GM18909 (cell line): ENCODE measurements around the gene PKHD1.

Experiments used
- ATAC-seq: cut with Tn5 transposase; IDR thresholded peaks from one replicate; pipeline ENCODE4 v1.9.1; 2021; ENCODE audit warnings: mild to moderate bottlenecking; ENCODE audit not compliant: unreplicated experiment, poor library complexity

PKHD1 gene

GRCh38 chr6:52087498-52087999, at the start of gene PKHD1:
TSS of gene PKHD1 (minus strand) at chr6:52087613. CDS start at chr6:52084933, 2,680 bp downstream.
- no peak for ATAC-seq

- no peak for ATAC-seq
Measured at GRCh38 chr6:52136934-52137467, 49.6 kb upstream of the PKHD1 start.

DNA sequence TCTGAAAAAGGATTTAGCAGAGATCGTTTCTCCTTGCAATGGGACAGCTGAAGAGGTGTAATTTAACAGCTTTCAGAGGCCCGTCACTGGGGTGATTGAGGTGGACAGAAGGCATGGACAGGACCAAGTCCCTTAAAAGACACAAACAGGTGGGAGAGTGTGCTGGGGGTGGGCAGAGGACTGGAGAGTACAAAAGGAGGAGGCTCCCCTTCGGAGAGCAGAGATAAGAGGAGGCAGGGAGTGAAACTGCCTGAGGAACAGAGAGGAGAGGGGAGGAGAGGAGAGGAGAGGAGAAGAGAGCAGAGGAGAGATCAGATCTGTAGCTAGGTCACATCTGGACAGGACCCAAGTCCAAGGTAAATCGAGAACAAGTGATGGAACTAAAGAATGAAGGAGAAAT, 48.6 kb upstream of the PKHD1 start:
- ATAC-seq = no peak

DNA sequence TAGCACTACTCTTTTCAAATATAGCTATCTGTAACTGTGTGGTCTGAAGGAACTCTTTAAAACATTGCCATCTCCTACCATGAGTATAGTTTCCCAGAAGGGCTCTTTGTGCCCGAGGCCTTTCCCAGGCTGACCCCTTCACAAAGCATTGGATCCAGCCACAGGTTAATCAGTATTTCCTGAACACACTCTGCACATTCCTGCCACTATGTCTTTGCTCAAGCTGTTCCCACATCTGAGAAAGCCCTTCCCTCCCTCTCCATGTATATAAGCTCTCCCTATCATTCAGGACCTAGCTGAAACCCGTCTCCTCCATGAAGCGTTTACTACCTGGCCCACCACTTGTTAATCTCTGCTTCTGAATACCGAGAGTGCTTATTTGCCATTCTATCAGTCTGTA, 47.8 kb upstream of the PKHD1 start:
- no peak for ATAC-seq

- no peak for ATAC-seq
Measured at GRCh38 chr6:52134011-52134410, 46.6 kb upstream of the PKHD1 start.

GRCh38 chr6:52133324-52133723, 45.9 kb upstream of the PKHD1 start:
- ATAC-seq = no peak

- ATAC-seq = no peak
Measured at GRCh38 chr6:52132292-52132691, 44.9 kb upstream of the PKHD1 start.

DNA sequence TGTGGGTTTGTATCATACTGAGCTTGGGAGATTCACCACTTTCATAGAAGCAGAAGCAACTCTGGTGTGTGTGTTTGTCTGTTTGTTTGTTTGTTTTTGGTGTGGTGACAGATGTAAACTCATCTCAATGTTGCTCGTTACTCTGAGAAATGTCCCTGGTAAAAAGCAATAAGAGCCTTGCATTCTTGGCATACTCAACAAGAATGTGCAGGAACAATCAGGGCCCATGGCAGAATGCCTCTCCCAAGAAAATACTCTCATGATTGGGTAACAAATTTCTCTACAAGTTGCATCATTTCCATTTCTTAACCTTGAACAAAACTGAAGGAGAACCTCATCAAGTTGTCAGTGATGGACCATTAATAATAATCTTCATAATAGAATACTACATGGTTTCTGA, 43.0 kb upstream of the PKHD1 start:
- no peak for ATAC-seq

GRCh38 chr6:52127957-52128356, 40.5 kb upstream of the PKHD1 start:
- no peak for ATAC-seq

- ATAC-seq = no peak
Measured at GRCh38 chr6:52126231-52126630, 38.8 kb upstream of the PKHD1 start.

DNA sequence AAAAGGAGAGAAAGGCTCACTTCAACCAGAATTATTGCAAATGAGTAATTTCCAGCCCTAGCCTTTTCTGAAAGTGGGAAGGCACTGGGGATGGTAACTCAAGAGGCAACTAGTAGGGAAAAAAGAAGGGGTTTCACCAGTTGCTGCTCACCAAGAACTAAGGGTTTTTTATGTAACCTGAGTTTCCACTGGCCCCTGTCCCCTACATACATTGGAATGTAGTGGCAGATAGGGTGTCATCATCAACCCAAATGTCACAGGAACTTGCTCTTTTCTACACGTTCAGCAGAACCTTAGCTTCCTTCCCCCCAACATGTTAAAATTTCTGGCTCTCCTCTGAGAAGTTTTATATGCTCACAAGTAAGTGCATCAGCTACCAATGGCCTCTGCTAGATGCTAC, 38.2 kb upstream of the PKHD1 start:
- no peak for ATAC-seq

GRCh38 chr6:52125139-52125538, 37.7 kb upstream of the PKHD1 start:
- no peak for ATAC-seq

GRCh38 chr6:52124126-52125121, 37.0 kb upstream of the PKHD1 start:
- ATAC-seq = no peak

DNA sequence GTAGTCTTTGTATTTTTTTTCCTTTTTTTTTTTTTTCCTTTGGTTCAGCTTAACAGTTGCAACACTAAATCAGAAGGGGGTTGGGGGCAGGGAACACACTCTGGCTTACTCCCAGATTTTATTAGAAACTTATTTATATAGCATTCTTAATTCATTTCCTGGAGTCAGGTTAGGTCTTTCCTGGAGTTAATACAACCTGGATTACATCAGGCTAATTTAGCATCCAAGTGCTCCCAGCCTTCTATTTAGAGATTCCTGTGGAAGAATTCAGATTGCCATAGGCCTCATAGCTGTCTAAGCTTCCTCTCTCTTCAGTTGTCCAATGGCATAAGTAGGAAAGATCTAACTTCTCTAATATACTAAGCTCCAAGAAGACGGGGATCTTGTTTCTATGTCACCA, 35.8 kb upstream of the PKHD1 start:
- no peak for ATAC-seq

DNA sequence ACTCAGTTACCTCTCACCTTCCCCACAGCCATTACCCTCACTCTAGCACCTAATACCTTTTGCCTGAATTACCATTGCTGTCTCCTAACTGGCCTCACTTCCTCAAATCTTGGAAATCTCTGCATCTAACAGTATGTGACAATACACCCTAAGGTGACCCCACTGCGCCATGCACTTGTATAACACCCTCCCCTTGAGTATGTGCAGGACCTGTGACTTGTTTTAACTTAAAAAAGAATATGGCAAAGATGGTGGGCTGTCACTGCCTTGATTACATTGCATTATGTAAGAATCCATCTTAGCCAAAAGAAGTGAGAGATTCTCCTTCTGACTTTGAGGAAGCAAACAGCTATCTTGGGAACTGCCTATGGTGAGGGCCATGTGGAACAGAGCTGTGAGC, 29.9 kb upstream of the PKHD1 start:
- ATAC-seq = no peak

- ATAC-seq = no peak
Measured at GRCh38 chr6:52116605-52116948, 29.2 kb upstream of the PKHD1 start.

GRCh38 chr6:52115891-52116604, 28.6 kb upstream of the PKHD1 start:
- ATAC-seq = no peak

DNA sequence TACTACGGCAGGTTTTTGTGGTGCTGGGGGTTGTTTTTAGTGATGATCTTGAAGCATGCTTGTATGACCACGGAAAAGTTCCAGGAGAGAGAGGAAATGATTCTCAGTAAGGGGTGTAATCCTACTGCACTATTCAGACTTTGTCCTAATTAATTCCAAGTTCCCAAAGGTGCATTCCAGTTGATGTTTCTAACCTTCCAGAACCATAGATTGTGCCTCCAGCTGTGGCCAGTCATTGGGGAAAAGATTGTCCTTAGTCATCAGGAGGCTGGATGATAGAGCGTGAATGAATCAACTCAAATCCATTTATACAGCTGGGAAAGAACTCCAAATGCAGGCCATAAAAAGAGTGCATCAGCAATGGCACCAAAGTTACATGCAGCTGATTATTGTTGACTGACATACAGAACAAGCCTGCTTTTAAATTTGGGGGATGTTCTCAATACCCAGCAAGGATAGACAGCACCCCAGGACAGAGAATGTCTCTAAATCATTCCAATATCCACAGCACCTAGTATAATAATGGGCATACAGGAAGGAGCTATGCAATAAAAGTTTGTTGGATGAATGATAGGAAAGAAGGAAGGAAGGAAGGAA, 27.8 kb upstream of the PKHD1 start:
- ATAC-seq = no peak

- ATAC-seq = no peak
Measured at GRCh38 chr6:52109171-52109571, 21.8 kb upstream of the PKHD1 start.

DNA sequence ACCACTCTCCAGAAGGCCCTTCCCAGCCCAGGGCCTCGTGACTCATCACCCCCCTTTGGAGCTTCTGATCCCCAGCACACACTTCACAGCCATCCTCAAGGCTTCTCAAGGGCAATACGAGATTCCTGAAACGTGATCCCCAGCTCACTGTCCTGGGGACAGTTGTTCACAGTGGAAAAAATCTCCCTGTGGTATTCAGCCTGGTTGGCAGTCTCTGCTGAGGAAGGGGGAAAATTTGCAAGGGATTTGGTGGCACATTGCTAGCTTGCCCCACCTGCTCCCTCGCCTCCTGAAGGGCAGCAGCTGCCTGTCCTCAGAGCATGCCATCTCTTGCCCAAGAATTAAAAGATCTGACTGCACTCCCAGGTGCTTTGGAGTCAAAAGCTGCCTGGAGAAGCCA, 20.7 kb upstream of the PKHD1 start:
- ATAC-seq = no peak

GRCh38 chr6:52106994-52107393, 19.6 kb upstream of the PKHD1 start:
- ATAC-seq = no peak
